ENCODE results near the gene TWF2.

Gene TWF2

GRCh38 chr3:52193065-52193464 is 45.9 kb downstream of the TWF2 start:
- TF ChIP-seq, protein P1, sequence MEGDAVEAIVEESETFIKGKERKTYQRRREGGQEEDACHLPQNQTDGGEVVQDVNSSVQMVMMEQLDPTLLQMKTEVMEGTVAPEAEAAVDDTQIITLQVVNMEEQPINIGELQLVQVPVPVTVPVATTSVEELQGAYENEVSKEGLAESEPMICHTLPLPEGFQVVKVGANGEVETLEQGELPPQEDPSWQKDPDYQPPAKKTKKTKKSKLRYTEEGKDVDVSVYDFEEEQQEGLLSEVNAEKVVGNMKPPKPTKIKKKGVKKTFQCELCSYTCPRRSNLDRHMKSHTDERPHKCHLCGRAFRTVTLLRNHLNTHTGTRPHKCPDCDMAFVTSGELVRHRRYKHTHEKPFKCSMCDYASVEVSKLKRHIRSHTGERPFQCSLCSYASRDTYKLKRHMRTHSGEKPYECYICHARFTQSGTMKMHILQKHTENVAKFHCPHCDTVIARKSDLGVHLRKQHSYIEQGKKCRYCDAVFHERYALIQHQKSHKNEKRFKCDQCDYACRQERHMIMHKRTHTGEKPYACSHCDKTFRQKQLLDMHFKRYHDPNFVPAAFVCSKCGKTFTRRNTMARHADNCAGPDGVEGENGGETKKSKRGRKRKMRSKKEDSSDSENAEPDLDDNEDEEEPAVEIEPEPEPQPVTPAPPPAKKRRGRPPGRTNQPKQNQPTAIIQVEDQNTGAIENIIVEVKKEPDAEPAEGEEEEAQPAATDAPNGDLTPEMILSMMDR (IDR thresholded peaks at IDR 0.05), result no peak

DNA sequence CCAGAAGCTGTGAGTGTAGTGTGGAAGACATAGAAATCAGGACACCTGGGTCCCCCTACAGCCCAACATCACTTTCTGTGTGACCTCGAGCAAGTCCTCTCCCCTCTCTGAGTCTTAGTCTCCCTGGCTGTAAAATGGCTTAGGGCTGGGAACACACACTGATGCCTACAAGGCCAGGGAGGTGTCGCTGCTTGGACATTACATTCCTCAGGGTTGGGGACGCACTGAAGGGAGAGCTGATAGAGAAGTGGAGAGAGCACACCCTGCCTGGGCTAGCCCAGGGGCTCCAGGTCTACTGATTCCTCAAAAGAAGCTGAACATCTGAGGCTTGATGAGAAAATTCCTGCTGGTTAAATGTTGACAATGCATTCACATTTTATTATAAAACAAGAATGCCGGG is 47.3 kb downstream of the TWF2 start:
- TF ChIP-seq, protein P1 (IDR thresholded peaks at IDR 0.05), result no peak

- TF ChIP-seq, protein P1 (IDR thresholded peaks at IDR 0.05), result no peak
Observed at GRCh38 chr3:52190294-52191074, 48.5 kb downstream of the TWF2 start.

DNA sequence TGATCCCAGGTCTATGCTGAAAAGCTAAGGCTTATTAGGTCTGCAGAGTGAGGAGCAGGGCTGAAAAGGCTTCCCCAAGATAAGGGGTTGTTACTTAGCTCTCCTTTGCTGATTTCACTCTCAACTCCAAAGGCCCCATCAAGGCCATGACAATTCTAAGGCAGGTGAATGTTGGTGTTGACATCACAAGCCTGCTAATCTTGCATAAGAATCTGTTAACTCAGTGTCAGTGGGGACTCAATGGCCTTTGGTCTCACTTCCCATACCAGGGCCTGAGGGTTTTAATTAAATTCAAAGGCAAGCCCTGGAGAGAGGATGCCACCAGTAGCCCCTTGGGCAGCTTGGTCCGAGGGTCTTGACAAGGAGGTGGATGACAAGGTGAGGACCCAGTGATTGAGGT is 50.4 kb downstream of the TWF2 start:
- TF ChIP-seq, protein P1 (IDR thresholded peaks at IDR 0.05), result no peak

DNA sequence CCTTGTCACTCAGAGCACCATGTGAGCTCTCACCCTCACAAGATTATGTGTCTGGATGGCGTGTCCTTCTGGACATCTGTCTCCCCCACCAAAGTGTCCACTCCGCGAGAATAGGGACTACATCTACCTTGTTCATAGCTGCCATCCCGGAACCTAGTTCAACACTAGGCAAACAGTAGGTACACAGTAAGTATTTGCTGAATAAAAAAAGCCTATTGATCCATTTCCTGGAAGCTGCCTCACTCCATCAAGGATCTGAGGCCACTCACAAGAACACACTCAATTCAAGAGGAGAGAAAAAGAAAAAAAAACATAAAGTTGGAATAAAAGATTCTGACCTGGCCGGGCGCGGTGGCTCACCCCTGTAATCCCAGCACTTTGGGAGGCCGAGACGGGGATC is 52.2 kb downstream of the TWF2 start:
- TF ChIP-seq, protein P1 (IDR thresholded peaks at IDR 0.05), result no peak

GRCh38 chr3:52185837-52186236 is 53.1 kb downstream of the TWF2 start:
- TF ChIP-seq, protein P1 (IDR thresholded peaks at IDR 0.05), result no peak

GRCh38 chr3:52185311-52185710 is 53.6 kb downstream of the TWF2 start:
- TF ChIP-seq, protein P1 (IDR thresholded peaks at IDR 0.05), result no peak

DNA sequence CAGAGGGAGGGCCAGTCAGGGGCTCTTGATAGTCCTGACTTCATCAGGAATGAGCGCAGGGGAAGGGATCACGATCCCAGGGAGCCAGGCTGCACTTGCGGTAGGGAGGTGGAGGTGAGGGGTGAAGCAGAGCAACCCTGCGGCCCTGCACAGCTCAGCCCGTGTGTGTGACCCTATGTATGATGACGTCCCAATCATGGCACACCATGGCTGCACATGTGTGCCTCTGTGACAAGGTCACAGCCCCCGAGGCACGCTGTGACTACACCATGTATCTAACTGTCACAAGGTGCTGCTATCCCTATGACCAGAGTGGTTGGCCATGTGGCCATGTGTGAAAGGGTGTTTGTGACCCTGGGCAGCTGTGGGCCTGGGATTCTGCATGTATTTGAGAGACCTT is 54.3 kb downstream of the TWF2 start:
- TF ChIP-seq, protein P1 (IDR thresholded peaks at IDR 0.05), result no peak
